K562 (cell line): ENCODE data around the gene AP2M1. TPM values are rescaled to one million over a fixed set of nuclear protein-coding genes. Genes with fewer than 3 reads are reported as not detected.

ENCODE experiments used
- CHD2 ChIP-seq: IDR thresholded peaks from 2 replicates; pipeline ENCODE4 v1.6.1; 2011; ENCODE audit warnings: low read depth, low read length
- DNMT1 ChIP-seq: fragments of 450-650 bp; IDR thresholded peaks from 2 replicates; pipeline ENCODE4 v1.6.1; 2016; ENCODE audit warnings: antibody characterized with exemption, mild to moderate bottlenecking
- HDAC1 ChIP-seq, 2 experiments: fragments of 450-650 bp; IDR thresholded peaks; 2 replicates each; pipeline ENCODE4 v1.6.1; 2016 to 2017; ENCODE audit warnings: inconsistent platforms in 1 of 2, mild to moderate bottlenecking in 1 of 2, moderate library complexity in 1 of 2
- HLTF ChIP-seq: fragments of 450-650 bp; IDR thresholded peaks from 2 replicates; pipeline ENCODE4 v1.6.1; 2016
- HNRNPUL1 ChIP-seq: fragments of 200-400 bp; formaldehyde crosslinking; IDR thresholded peaks from 2 replicates; pipeline ENCODE4 v1.6.1; 2017; ENCODE audit warnings: low read length
- KDM4B ChIP-seq, 2 experiments: fragments of 450-650 bp in 1 of 2; sonication (generic) in 1 of 2; IDR thresholded peaks; 2 replicates each; pipeline ENCODE4 v1.6.1; 2016 to 2017; ENCODE audit warnings: borderline replicate concordance in 2 of 2, antibody characterized with exemption in 1 of 2, low read depth in 1 of 2, mild to moderate bottlenecking in 1 of 2
- SIN3A ChIP-seq, 2 experiments: fragments of 150-350 bp in 1 of 2; IDR thresholded peaks; 2 replicates each; pipeline ENCODE4 v1.6.1; 2011 to 2016; ENCODE audit warnings: borderline replicate concordance in 2 of 2, low read depth in 2 of 2, low read length in 2 of 2, mild to moderate bottlenecking in 2 of 2, moderate library complexity in 2 of 2; ENCODE audit not compliant: control insufficient read depth in 1 of 2
- TFAP4 ChIP-seq: sonication (generic); formaldehyde crosslinking; IDR thresholded peaks from 2 replicates; pipeline ENCODE4 v1.8.0; 2022; ENCODE audit warnings: missing genetic modification reagents, mild to moderate bottlenecking, moderate library complexity, borderline replicate concordance
- THRB ChIP-seq: fragments of 450-650 bp; formaldehyde crosslinking; conservative IDR thresholded peaks from 2 replicates; pipeline ENCODE4 v1.4.0; 2022; ENCODE audit warnings: mild to moderate bottlenecking, missing genetic modification characterization
- VEZF1 ChIP-seq: fragments of 200-800 bp; sonication (Bioruptor generic); IDR thresholded peaks from 2 replicates; pipeline ENCODE4 v1.6.1; 2017; ENCODE audit warnings: missing genetic modification characterization, missing compliant biosample characterization
- ZBTB33 ChIP-seq: sonication (generic); formaldehyde crosslinking; IDR thresholded peaks from 2 replicates; pipeline ENCODE4 v1.8.1; 2023; ENCODE audit warnings: mild to moderate bottlenecking, missing genetic modification reagents
- ZBTB7A ChIP-seq: IDR thresholded peaks from 2 replicates; pipeline ENCODE4 v1.6.1; 2011; ENCODE audit warnings: low read depth, mild to moderate bottlenecking, low read length, moderate library complexity, borderline replicate concordance; ENCODE audit not compliant: control insufficient read depth
- ZMIZ1 ChIP-seq, 2 experiments: fragments of 150-350 bp in 1 of 2; IDR thresholded peaks; 2 replicates each; pipeline ENCODE4 v1.6.1; 2012 to 2016; ENCODE audit warnings: low read depth in 2 of 2, low read length in 2 of 2, mild to moderate bottlenecking in 1 of 2, moderate library complexity in 1 of 2
- ZNF133 ChIP-seq: fragments of 250-450 bp; sonication (Bioruptor Pico); IDR thresholded peaks from 2 replicates; pipeline ENCODE4 v1.4.0; 2020; ENCODE audit warnings: mild to moderate bottlenecking
- ZNF57 ChIP-seq: fragments of 450-650 bp; formaldehyde crosslinking; IDR thresholded peaks from 2 replicates; pipeline ENCODE4 v1.4.0; 2020; ENCODE audit warnings: mild to moderate bottlenecking, moderate library complexity
- ZNF778 ChIP-seq: fragments of 450-650 bp; formaldehyde crosslinking; IDR thresholded peaks from 2 replicates; pipeline ENCODE4 v1.4.0; 2020; ENCODE audit warnings: mild to moderate bottlenecking, moderate library complexity
- ZSCAN29 ChIP-seq: fragments of 450-650 bp; IDR thresholded peaks from 2 replicates; pipeline ENCODE4 v1.6.1; 2017
- polyA plus RNA-seq, 8 experiments: library from polyadenylated mRNA; depleted of rRNA in 4 of 8; stranded (reverse) in 5 of 8; unstranded in 3 of 8; fragments of >200 nt; fragmentation: Nextera tagmentation in 2 of 8; fragmentation: Illumina TruSeq in 1 of 8; extraction: Ambion mirVana in 2 of 8; extraction: Trizol in 1 of 8; gene quantifications; 2 replicates each; pipeline versions ENCODE4 v1.2.1 to v1.2.3, GENCODE V29; 2011 to 2014; ENCODE audit warnings: inconsistent platforms in 1 of 8, missing spikeins in 1 of 8
- total RNA-seq, 7 experiments: library from RNA; depleted of rRNA in 6 of 7; stranded (reverse); fragments of >200 nt in 6 of 7; fragmentation: Illumina TruSeq in 2 of 7; extraction: Trizol in 2 of 7; gene quantifications; 2 replicates each; pipeline versions ENCODE4 v1.2.1 to v1.2.3, GENCODE V29; 2011 to 2021; ENCODE audit warnings: low replicate concordance in 1 of 7
- TF ChIP-seq, protein P1 (sequence below), 2 experiments: fragments of 450-650 bp in 1 of 2; sonication (generic) in 1 of 2; formaldehyde crosslinking; conservative IDR thresholded peaks; 2 replicates each; pipeline versions ENCODE4 v1.4.0 to v1.8.1; 2020 to 2022; ENCODE audit warnings: mild to moderate bottlenecking in 1 of 2, missing genetic modification reagents in 1 of 2

Gene AP2M1
- total and polyA plus RNA-seq, 9 of the 15 experiments (the other 6 are each of a cell fraction or from before 2014, with no cell fraction given), result 118 to 505 (median 296) TPM

GRCh38 chr3:184156522-184156955 lies 18.1 kb upstream of the AP2M1 start (continued):
- no peak for TF ChIP-seq THRB (CRISPR knock-in tag)
- TF ChIP-seq ZSCAN29, result 0 out of 2 replicates have a peak, but pooled peaks have one; percentile 10
- no peak for TF ChIP-seq DNMT1
- no peak for TF ChIP-seq ZMIZ1 (IDR thresholded peaks at IDR 0.05; ENCODE audit: low read depth in 2 of 2, low read length in 2 of 2)
- TF ChIP-seq ZBTB7A, result peak; percentile 32; the same call in 1 of the 2 replicates
- TF ChIP-seq HLTF, result no peak
- no peak for TF ChIP-seq CHD2
- TF ChIP-seq ZNF133, result no peak
- no peak; the same call in 1 of the 2 replicates for TF ChIP-seq TFAP4
- no peak; a peak in 1 of 4 replicates for TF ChIP-seq SIN3A (IDR thresholded peaks at IDR 0.05; ENCODE audit: borderline replicate concordance in 2 of 2, control insufficient read depth in 1 of 2, low read depth in 2 of 2, low read length in 2 of 2)
- TF ChIP-seq KDM4B (IDR thresholded peaks at IDR 0.05; ENCODE audit: borderline replicate concordance in 2 of 2, low read depth in 1 of 2), result no peak
- TF ChIP-seq HDAC1 (IDR thresholded peaks at IDR 0.05), result no peak
- TF ChIP-seq, protein P1, sequence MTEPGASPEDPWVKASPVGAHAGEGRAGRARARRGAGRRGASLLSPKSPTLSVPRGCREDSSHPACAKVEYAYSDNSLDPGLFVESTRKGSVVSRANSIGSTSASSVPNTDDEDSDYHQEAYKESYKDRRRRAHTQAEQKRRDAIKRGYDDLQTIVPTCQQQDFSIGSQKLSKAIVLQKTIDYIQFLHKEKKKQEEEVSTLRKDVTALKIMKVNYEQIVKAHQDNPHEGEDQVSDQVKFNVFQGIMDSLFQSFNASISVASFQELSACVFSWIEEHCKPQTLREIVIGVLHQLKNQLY (CRISPR knock-in tag; conservative IDR thresholded peaks at IDR 0.05), result no peak
- TF ChIP-seq VEZF1, result peak; percentile 68
- no peak for TF ChIP-seq ZNF778 (CRISPR knock-in tag)
- TF ChIP-seq ZBTB33 (CRISPR knock-in tag), result no peak
- TF ChIP-seq ZNF57, result no peak
- TF ChIP-seq HNRNPUL1, result no peak
